Stimulated activated CD8-positive, alpha-beta memory T cell treated with anti-CD3 and anti-CD28 coated beads, Interleukin-4, amount 100 ng/mL, for 4 hours (primary cell): ENCODE data around the gene CCDC178.
"Not testable (repeated sequence)": the region's sequence is repeated elsewhere in the genome, so short reads cannot be mapped to it uniquely, and the experiment has no call there.

Experiments
- DNase-seq, 2 donors: peaks; one replicate each; pipeline ENCODE4 v3.0.0-alpha.2; 2020; ENCODE audit warnings: low read depth in 2 of 2, low spot score in 1 of 2

The CCDC178 gene

DNA sequence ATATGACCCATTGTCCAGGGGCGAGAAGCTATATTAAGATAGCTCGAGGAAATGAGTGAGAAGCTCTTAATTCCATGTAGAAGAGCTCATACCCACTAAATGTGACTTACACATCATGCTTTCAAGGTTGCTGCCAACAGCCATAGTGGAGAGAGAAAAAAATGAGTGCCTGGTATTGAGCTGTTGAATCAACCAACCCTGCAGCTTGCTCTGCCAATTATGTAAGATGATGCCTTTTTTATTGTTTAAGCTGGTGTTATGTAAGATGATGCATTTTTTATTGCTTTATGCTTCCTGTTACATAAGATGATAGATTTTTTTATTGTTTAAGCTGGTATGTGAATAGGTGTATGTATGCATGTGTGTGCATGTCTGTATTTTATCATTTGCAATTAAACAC, 228.2 kb downstream of the CCDC178 start:
- no peak for DNase-seq

DNA sequence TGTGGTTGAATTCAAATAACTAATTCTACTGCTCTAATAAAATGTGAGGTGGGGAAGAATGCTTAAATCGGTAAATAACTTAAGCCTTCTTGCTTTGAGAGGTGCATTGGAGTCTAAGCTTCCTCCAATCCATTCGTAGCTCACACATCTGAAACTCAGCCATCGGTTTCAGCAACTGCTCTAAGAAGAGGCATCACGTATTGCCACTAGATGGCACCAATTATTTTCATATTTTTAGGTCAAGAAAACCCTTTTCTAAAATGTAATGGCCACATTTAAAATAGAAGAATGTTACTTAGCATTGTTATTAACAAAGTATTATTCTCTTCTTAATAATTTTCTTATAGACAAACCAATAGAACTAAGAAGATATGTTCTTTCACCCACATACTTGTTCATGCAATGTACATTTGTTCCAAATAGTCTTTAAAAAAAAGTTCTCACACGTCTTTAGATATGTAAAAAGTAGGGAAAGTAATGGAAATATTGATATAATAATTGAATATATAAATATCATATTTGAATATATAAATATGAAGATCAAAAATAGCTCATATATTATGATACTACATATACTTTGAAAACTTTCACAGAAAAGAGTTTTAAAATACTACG, 229.8 kb downstream of the CCDC178 start:
- DNase-seq: no peak

DNA sequence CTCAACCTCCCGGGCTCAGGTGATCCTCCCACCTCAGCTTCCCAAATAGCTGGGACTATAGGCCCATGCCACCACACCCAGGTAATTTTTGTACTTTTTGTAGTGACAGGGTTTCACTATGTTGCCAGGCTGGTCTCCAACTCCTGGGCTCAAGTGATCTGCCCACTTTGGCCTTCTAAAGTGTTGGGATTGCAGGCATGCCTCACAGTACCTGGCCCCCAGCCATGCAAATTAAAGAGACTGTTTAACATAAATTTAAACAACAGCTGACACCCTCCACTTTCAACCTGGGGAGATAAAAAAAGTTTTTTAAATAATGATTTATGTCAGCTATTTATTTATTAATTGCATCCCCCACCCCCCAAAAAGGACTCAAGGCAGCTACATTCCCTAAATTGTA, 234.7 kb downstream of the CCDC178 start:
- DNase-seq: no peak

DNA sequence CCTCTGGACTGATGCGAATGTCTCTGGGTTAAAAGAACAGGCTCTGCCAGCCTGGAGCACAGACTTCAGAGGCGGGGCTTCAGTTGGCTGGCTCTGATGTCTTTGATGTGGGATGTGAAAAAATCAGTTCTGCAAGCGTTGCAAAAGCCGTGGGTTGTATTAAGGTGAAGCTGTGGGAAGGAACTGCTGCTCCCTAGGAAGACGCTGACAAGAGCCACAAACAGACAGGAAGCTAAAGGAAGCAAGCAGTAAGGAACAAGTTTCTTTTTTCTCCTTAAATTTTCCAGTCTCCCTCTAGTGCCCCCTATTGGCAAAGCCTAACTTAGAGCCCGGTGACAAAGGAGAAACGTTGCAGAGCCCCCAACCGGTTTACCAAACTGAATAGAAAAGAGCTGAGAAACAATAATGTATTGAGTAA, 239.0 kb downstream of the CCDC178 start:
- no peak for DNase-seq

DNA sequence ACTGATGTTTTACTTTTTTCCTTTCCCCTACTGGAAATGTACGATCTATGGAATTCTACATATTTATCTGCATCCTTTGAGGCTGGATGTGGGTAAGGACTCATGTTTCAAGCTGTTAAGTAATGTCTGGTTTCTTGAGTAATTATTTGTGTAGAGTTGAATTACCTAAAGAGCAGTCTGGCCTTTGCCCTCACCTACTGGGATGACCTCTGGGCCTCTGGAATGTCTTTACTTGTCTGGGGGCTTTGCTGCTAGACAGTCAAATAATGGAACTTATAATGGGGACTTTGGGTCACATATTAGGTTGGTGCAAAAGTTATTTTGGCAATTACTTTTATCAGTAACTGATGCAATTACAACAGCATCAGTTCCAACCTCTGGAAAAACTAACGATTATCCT, 244.7 kb downstream of the CCDC178 start:
- DNase-seq: no peak

DNA sequence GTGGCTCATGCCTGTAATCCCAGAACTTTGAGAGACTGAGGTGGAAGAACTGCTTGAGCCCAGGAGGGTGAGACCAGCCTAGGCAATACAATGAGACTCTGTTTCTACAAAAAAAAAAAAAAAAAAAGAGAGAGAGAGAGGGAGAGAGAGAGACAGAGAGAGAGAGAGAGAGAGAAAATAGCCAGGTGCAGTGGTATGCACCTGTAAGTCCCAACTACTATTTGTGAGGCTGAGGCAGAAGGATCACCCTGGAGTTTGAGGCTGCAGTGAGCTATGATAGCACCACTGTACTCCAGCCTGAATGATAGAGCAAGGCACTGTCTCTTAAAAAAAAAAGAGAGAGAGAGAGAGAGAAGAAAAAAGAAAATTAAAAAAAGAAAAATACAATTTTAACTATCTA, 245.7 kb downstream of the CCDC178 start:
- no peak for DNase-seq

DNA sequence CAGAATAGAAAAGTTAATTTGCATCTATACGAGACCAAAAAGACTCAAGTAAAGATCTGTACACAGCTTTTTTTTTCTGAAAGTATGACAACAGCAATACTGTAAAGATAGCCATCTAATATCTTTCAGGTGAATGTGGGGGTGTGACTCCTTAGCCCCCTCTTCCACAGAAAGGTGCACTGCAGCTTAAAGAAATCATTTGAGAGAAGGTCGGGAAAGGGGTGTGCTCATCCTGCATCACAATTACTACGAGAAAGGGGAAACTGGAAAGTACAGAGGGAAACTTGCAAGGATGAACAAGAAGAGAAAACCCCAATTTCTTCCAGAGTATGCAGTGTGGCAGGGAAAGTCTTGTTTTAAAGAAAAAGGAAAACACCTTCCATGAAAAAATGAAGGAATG, 255.6 kb downstream of the CCDC178 start:
- no peak for DNase-seq

DNA sequence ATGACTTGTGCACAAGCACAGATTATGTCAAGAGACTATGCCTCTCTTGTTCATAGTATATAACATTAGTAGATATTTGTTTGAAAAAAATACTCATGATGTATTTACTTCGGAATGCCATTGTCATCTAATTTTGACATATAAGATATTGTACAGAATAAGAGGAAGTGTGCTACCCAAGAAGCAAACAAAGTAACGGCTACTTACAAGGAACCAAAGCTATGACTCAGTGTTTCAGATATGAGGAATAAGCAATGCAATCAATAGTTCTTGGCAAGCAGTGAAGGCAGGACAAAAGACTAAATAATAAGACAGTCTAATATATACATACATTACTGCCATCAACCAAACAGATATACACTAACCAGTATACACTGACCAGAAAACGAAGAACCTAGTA, 256.3 kb downstream of the CCDC178 start:
- no peak for DNase-seq

DNA sequence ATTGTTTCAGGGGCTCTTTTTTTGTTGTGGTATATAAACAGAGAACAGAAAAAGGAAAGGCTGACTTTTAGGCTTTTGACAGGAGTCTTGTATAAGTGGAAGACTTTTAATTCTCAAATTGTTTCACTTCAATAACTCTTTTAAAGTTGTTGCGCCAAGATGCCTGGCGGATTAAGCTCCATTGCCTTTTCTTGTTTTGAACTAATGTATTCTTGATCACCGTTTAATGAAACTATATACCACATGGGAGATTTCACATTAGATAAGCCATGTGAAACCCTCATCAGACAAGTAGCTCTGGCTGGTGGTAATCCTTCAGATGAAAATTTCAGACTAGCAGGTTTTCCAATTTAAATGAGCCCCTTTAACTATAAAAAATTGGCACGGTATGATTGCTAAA, 257.4 kb downstream of the CCDC178 start:
- no peak for DNase-seq

DNA sequence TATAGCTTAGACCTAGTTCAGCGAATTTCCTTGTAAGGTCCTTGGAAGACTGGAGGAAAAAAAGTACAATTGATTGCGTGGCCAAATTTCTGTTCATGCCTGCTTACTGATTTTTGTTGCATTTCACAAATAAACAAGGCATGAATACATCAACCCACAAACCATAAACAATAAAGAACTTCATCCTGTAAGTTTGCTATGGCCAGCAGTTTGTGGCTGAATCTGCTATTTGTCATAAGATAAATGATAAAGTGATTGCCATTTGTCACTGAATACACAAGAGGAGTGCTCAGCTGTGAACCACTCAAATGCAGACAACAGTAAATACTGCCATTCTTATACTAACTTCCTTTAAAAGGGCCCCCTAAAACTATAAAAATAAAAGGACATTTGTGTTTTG, 259.5 kb downstream of the CCDC178 start:
- DNase-seq: no peak

DNA sequence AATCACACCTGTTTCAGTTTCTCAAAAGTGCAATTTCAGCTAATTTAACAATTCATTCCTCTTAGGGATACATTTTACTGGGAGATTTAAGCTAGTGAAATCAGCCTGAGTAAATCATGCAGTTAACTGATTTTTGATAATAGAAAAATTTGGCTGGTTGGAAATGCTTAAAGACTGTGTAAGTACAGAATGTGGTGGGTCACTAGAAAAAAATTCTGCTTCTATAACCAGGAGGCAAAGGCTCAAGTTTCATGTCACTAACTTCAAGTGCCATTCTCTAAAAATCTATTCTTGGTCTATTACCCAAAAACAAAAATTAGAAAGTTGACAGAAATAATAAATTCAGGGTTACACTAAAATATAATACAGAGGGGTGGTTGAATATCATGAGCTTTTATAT, 271.3 kb downstream of the CCDC178 start:
- DNase-seq: no peak

DNA sequence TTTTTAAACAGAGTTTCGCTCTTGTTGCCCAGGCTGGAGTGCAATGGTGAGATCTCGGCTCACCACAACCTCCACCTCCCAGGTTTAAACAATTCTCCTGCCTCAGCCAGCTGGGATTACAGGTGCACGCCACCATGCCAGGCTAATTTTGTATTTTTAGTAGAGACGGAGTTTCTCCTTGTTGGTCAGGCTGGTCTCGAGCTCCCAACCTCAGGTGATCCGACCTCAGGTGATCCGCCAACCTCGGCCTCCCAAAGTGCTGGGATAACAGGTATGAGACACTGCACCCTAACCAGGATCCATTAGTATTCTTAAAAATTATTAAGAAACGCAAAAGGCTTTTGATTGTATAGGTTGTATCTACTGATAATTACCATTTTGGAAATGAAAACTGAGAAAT, 276.4 kb downstream of the CCDC178 start:
- DNase-seq: not testable (repeated sequence)

DNA sequence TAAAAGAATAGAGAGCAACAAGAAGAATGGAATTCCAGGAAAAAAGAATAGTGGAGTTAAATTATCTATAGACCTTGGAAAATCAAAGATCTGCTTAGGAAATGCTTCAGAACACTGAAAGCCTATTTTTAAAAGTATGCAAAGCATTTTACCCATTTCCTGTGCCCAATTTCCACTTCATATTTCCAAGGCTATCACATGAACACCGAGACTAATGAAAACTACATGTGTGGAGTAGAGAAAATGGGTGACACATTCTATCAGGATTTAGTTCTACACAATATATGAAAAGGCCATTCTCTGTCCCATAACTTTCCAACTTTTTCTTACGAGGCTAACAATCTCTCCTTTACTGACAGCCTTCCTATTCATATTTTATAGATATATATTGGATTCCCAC, 279.4 kb downstream of the CCDC178 start:
- no peak for DNase-seq

DNA sequence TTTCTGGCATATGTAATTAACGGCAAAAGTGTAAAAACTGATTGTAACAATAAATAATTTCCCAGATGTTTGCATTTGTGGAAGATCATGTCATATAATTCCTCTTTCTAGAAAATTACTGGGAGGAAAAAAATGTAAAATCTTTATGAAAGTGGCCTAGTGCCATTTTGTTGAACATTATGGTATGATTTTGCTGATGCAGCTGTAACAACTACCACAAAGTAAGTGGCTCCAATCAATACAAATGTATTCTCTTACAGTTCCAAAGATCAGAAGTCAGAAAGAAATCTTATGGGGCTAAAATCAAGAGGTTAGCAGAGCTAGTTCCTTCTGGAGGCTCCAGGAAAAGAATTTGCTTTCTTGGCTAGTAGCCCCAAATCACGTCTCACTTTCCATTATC, 281.4 kb downstream of the CCDC178 start:
- DNase-seq: no peak

DNA sequence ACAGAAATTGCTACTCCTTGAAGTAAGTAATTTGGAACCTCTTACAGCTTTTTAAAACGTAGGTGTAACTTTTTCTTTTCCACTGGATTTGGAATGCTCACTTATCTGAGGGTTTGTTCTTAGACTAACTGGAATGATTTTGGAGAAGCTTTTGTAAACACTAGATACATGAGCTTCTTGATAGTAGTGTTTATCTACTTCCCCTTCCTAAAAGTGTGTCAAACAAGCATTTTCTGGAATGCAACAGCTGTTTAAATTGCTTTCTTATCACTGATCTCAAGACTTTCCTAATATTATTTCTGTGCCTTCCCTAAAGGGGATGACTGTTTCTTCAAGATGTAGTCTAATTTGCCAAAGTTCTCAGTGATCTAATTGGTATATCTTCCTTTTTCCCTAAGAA, 282.6 kb downstream of the CCDC178 start:
- no peak for DNase-seq

DNA sequence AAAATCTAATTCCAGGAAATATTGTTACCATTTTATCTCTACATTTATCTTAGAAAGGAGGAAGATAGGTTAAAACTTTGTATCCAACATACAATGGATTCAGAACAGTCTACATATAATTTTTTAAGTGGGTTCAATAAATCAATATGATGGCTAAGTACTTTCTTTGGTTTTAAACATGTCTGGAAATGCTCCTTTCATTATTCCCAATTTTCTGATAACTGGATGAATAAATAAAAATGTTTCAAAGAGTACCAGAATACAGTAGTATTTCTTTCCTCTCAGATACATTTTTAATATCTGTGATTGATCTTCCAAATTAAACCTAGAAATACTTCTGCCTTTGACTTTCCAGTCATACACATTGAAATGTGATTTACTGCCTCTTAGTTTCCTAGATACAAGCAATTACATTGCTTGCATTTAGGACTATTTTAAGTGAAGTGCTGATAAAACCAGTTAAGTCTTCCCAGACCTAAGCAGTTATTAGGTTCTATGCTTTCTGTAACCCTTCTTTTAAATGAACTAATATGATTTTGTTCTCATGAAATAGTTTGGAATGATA, 283.5 kb downstream of the CCDC178 start:
- DNase-seq: no peak

DNA sequence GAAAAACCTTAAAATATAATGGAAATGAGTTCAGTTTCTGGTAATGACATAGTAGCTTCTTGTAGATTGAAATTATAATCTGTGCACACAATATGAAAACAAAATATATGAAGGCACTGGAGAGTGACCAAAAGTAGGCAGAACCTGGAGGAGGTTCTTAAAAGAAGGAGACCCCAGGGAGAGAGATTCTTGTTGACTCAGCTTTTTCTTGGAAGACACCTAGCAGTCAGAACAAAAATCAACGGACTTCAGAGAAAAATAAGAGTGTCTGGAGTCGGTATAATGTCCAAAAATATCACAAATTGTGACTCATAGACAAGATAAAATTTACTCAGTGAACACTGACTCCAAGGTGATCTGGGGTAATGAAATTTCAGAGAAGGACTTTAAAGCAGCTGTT, 286.5 kb downstream of the CCDC178 start:
- no peak for DNase-seq

DNA sequence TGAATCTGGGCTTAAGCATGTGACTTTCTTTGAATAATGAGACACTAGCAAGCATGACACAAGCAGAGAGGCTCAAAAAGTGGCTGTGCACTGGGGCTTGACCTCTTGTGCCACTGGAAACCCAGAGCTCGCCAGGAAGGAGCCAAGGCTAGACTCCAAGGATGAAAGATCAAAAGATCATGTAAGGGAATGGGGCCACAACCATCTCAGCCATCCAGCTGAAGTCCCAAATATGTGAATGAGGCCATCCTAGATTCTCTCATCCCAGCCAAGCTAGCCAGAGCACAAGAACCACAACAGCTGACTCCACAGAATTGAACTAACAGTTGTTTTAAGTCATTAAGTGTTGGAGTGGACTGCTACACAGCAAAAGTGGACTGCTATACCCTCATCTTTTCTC, 288.1 kb downstream of the CCDC178 start:
- DNase-seq: no peak

DNA sequence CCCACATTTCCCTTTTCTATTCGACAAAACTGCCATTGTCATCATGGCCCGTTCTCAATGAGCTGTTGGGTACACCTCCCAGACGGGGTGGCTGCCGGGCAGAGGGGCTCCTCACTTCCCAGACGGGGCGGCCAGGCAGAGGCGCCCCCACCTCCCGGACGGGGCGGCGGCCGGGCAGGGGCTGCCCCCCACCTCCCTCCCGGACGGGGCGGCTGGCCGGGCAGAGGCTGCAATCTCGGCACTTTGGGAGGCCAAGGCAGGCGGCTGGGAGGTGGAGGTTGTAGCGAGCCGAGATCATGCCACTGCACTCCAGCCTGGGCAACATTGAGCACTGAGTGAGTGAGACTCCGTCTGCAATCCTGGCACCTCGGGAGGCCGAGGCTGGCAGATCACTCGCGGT, 292.7 kb downstream of the CCDC178 start:
- DNase-seq: not testable (repeated sequence)

DNA sequence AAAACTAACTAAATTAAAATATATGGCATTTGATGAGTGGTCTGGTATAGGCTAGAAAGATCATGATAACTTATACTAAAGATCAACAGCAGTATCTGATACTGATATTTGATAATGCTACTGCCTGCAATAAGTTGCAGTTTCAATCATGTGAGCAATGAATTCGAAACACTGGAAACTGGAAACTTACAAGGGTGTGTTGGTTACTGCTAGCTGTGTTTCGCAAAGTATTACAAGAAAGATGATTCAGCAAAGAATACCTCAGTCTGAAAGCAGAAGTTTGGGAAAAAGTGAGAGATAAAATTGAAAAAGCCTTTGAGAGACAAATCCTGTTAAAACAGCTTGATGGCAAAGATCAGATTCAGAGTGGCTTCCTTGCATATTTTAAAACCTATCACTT, 294.5 kb downstream of the CCDC178 start:
- DNase-seq: no peak

DNA sequence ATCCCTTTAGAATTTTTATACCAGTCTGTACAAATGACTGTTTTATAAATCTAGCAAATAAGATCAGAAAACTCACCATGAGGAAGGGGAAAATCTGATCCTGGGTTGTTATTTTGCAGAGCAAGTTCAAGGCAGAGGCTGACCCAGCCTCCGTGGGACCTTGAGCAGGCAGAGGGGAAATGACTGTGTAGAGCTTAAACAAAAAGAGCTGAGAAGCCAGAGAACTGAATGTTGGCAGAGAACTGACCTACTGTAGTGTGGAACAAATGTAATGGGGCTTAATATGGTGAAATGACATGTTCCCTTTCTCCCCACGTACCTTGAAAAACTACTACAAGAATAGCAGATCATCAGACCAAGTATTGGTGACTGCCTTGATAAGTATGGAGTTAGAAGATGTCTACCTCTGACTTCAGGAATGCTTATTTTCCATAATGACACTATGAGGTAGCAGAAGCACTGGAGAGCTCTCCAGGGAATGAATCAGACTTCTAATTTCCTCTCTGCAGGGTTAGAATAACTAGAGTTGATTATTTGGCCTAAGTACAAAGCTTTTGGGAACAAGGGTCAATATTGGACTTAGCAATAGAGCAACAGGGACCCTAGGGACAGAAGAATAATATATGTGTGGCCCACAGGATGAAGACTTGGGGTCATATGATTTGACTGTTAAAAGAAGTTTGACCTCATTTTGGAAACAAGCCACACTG, 304.4 kb downstream of the CCDC178 start:
- DNase-seq: no peak

DNA sequence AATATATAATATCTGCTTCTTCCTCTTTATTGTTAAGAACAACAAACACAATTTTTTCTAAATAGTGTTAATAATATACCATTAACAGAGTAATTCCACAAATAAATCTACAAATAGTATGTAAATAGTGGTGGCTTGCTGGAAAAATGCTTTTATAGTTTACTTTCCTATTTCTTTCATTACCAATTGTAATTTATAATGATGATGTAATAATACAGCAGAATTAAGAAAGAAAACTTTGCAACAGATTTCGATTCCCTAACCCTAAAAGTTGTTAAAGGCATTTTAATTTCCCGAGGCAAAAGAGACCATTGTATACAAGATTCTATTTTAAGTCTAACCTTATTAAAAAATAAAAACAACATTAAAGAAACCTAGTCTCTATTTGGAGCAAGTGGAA, 307.9 kb downstream of the CCDC178 start:
- no peak for DNase-seq

DNA sequence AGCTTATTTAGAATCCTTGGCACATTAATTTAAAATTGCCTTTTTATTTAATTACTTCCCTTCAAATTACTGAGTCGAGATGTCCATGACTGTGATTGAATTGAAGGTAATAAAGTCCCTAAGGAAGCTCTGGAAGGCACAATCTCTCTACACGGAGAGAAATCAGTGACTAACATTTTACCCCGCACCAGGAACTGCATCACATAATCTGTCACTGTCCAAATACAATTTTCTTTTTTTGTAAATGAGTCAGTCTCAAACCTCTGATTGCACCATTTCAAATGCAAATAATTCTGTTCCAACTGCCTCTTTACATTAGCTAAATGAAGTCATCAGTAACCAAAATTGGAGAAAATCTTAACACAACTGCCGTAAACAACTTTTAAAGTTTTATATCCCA, 311.9 kb downstream of the CCDC178 start:
- no peak for DNase-seq
